GM19455 (cell line): ENCODE measurements around the gene SAMM50.
"Not testable (repeated sequence)": the region's sequence is repeated elsewhere in the genome, so short reads cannot be mapped to it uniquely, and the experiment has no call there.

Experiments used
- ATAC-seq: cut with Tn5 transposase; IDR thresholded peaks from one replicate; pipeline ENCODE4 v1.9.1; 2021; ENCODE audit not compliant: unreplicated experiment

SAMM50 gene

GRCh38 chr22:43999378-43999777 lies 44.1 kb downstream of the SAMM50 start:
- ATAC-seq: no peak

GRCh38 chr22:44000123-44000522 lies 44.9 kb downstream of the SAMM50 start:
- no peak for ATAC-seq

GRCh38 chr22:44001521-44001920 lies 46.3 kb downstream of the SAMM50 start:
- ATAC-seq: no peak

- ATAC-seq: no peak
Measured at GRCh38 chr22:44002324-44002723, 47.1 kb downstream of the SAMM50 start.

GRCh38 chr22:44002997-44003396 lies 47.8 kb downstream of the SAMM50 start:
- ATAC-seq: no peak

- ATAC-seq: no peak
Measured at GRCh38 chr22:44003405-44004103, 48.3 kb downstream of the SAMM50 start.

GRCh38 chr22:44004104-44004460 lies 48.8 kb downstream of the SAMM50 start:
- no peak for ATAC-seq

- ATAC-seq: no peak
Measured at GRCh38 chr22:44005524-44005923, 50.3 kb downstream of the SAMM50 start.

- ATAC-seq: no peak
Measured at GRCh38 chr22:44012162-44012561, 56.9 kb downstream of the SAMM50 start.

GRCh38 chr22:44012591-44012990 lies 57.3 kb downstream of the SAMM50 start:
- no peak for ATAC-seq

- ATAC-seq: no peak
Measured at GRCh38 chr22:44014241-44014640, 59.0 kb downstream of the SAMM50 start.

- not testable (repeated sequence) for ATAC-seq
Measured at GRCh38 chr22:44016586-44016985, 61.3 kb downstream of the SAMM50 start.

GRCh38 chr22:44018594-44018993 lies 63.4 kb downstream of the SAMM50 start:
- ATAC-seq: no peak

- no peak for ATAC-seq
Measured at GRCh38 chr22:44019416-44019815, 64.2 kb downstream of the SAMM50 start.

- ATAC-seq: no peak
Measured at GRCh38 chr22:44019846-44020245, 64.6 kb downstream of the SAMM50 start.

GRCh38 chr22:44020981-44021380 lies 65.7 kb downstream of the SAMM50 start:
- no peak for ATAC-seq

GRCh38 chr22:44023404-44024287 lies 68.4 kb downstream of the SAMM50 start:
- no peak for ATAC-seq

- no peak for ATAC-seq
Measured at GRCh38 chr22:44024288-44024921, 69.2 kb downstream of the SAMM50 start, which contains the start of gene PARVB. Gene PARVB, plus strand, starts transcription at chr22:44024302. Its CDS starts 38 bp downstream, at chr22:44024340.

GRCh38 chr22:44025171-44026065 lies 70.2 kb downstream of the SAMM50 start:
- peak; percentile 49 for ATAC-seq

- ATAC-seq: no peak
Measured at GRCh38 chr22:44026066-44026629, 70.9 kb downstream of the SAMM50 start.
